Dendritic cell treated with granulocyte-macrophage colony-stimulating factor and Interleukin-4, amounts not matched to agents 40 ng/mL and 50 ng/mL, for 4 days (primary cell): ENCODE data around the gene TBK1.
"Not testable (repeated sequence)": the region's sequence is repeated elsewhere in the genome, so short reads cannot be mapped to it uniquely, and the experiment has no call there.

Experiments used
- H3K27ac Mint-ChIP-seq: one replicate; pipeline ENCODE4 v1.8.0; 2022; ENCODE audit warnings: mild to moderate bottlenecking, mixed read lengths
- H3K27me3 Mint-ChIP-seq: one replicate; pipeline ENCODE4 v1.8.0; 2022; ENCODE audit warnings: mild to moderate bottlenecking, mixed read lengths
- H3K36me3 Mint-ChIP-seq: one replicate; pipeline ENCODE4 v1.8.0; 2022; ENCODE audit warnings: low read depth, mixed read lengths
- H3K4me1 Mint-ChIP-seq: one replicate; pipeline ENCODE4 v1.8.0; 2022; ENCODE audit warnings: low read depth, mixed read lengths
- H3K4me3 Mint-ChIP-seq: one replicate; pipeline ENCODE4 v1.8.0; 2022; ENCODE audit warnings: mild to moderate bottlenecking, moderate library complexity, mixed read lengths
- H3K9me3 Mint-ChIP-seq: one replicate; pipeline ENCODE4 v1.8.0; 2022; ENCODE audit warnings: mixed read lengths
- intact Hi-C: fragments of 100-400 bp; cut with micrococcal nuclease; formaldehyde crosslinking; loops from one replicate; pipeline ENCODE4 v1.15.0; 2022

TBK1 gene

GRCh38 chr12:64526859-64527258 is 74.9 kb downstream of the TBK1 start:
- Mint-ChIP-seq H3K27ac (no peak overlapping the region), H3K9me3 (no peaks in the 10 kb centered on the region), H3K27me3 (no peaks in the 10 kb centered on the region), H3K4me1 (peaks cover 10% of the 10 kb centered on the region), H3K36me3 (no peaks in the 10 kb centered on the region), H3K4me3 (no peak overlapping the region)
- intact Hi-C loops = no loop called here

GRCh38 chr12:64528616-64529015 is 76.7 kb downstream of the TBK1 start:
- Mint-ChIP-seq H3K4me3 (no peak overlapping the region), H3K4me1 (no peaks in the 10 kb centered on the region), H3K36me3 (no peaks in the 10 kb centered on the region), H3K9me3 (no peaks in the 10 kb centered on the region), H3K27me3 (no peaks in the 10 kb centered on the region), H3K27ac (no peak overlapping the region)
- intact Hi-C loops = no loop called here

GRCh38 chr12:64530566-64530965 is 78.6 kb downstream of the TBK1 start:
- Mint-ChIP-seq H3K36me3 (no peaks in the 10 kb centered on the region), H3K27ac (no peak overlapping the region)

GRCh38 chr12:64531665-64532334 is 79.9 kb downstream of the TBK1 start:
- Mint-ChIP-seq H3K27me3 (no peaks in the 10 kb centered on the region), H3K4me1 (no peaks in the 10 kb centered on the region), H3K4me3 (no peak overlapping the region), H3K27ac (no peak overlapping the region), H3K36me3 (no peaks in the 10 kb centered on the region), H3K9me3 (no peaks in the 10 kb centered on the region)
- intact Hi-C loops = no loop called here

More at GRCh38 chr12:64530566-64530965, 78.6 kb downstream of the TBK1 start:
- intact Hi-C loops = no loop called here
- no peaks in the 10 kb centered on the region for H3K9me3 Mint-ChIP-seq
- H3K27me3 Mint-ChIP-seq = no peaks in the 10 kb centered on the region
- no peaks in the 10 kb centered on the region for H3K4me1 Mint-ChIP-seq
- H3K4me3 Mint-ChIP-seq = no peak overlapping the region

GRCh38 chr12:64532734-64533351 is 80.9 kb downstream of the TBK1 start:
- H3K4me1 Mint-ChIP-seq = no peaks in the 10 kb centered on the region
- H3K4me3 Mint-ChIP-seq = no peak overlapping the region
- intact Hi-C loops = no loop called here
- H3K9me3 Mint-ChIP-seq = no peaks in the 10 kb centered on the region
- H3K36me3 Mint-ChIP-seq = no peaks in the 10 kb centered on the region
- H3K27ac Mint-ChIP-seq = no peak overlapping the region
- H3K27me3 Mint-ChIP-seq = no peaks in the 10 kb centered on the region

- intact Hi-C loops = no loop called here
- Mint-ChIP-seq H3K27ac (no peak overlapping the region), H3K4me3 (no peak overlapping the region)
These were observed 82.8 kb downstream of the TBK1 start for GRCh38 chr12:64534672-64535199.

GRCh38 chr12:64538121-64538520 is 86.2 kb downstream of the TBK1 start:
- intact Hi-C loops = no loop called here
- Mint-ChIP-seq H3K9me3 (no peaks in the 10 kb centered on the region), H3K27ac (no peak overlapping the region), H3K4me1 (no peaks in the 10 kb centered on the region), H3K36me3 (no peaks in the 10 kb centered on the region), H3K27me3 (peaks cover 5% of the 10 kb centered on the region), H3K4me3 (no peak overlapping the region)

More at GRCh38 chr12:64534672-64535199, 82.8 kb downstream of the TBK1 start:
- no peaks in the 10 kb centered on the region for H3K27me3 Mint-ChIP-seq
- H3K4me1 Mint-ChIP-seq = no peaks in the 10 kb centered on the region
- H3K36me3 Mint-ChIP-seq = no peaks in the 10 kb centered on the region
- H3K9me3 Mint-ChIP-seq = no peaks in the 10 kb centered on the region

GRCh38 chr12:64542409-64543047 is 90.6 kb downstream of the TBK1 start:
- intact Hi-C loops, H3K36me3 Mint-ChIP-seq, H3K9me3 Mint-ChIP-seq, H3K4me1 Mint-ChIP-seq, H3K27ac Mint-ChIP-seq: not testable (repeated sequence)
- Mint-ChIP-seq H3K27me3 (peaks cover 23% of the 10 kb centered on the region), H3K4me3 (peak overlapping the region; percentile 46)

GRCh38 chr12:64544371-64545080 is 92.6 kb downstream of the TBK1 start:
- H3K9me3 Mint-ChIP-seq = no peaks in the 10 kb centered on the region
- H3K4me1 Mint-ChIP-seq = no peaks in the 10 kb centered on the region
- no peak overlapping the region for H3K4me3 Mint-ChIP-seq
- peaks cover 23% of the 10 kb centered on the region for H3K27me3 Mint-ChIP-seq
- no peaks in the 10 kb centered on the region for H3K36me3 Mint-ChIP-seq
- H3K27ac Mint-ChIP-seq = no peak overlapping the region
- intact Hi-C loops = no loop called here

GRCh38 chr12:64545081-64545382 is 93.1 kb downstream of the TBK1 start:
- Mint-ChIP-seq H3K27me3 (peaks cover 23% of the 10 kb centered on the region), H3K36me3 (no peaks in the 10 kb centered on the region), H3K4me3 (no peak overlapping the region), H3K9me3 (no peaks in the 10 kb centered on the region), H3K27ac (no peak overlapping the region), H3K4me1 (no peaks in the 10 kb centered on the region)
- intact Hi-C loops = no loop called here

- H3K9me3 Mint-ChIP-seq = no peaks in the 10 kb centered on the region
- no peak overlapping the region for H3K4me3 Mint-ChIP-seq
- no peak overlapping the region for H3K27ac Mint-ChIP-seq
- peaks cover 11% of the 10 kb centered on the region for H3K27me3 Mint-ChIP-seq
- no peaks in the 10 kb centered on the region for H3K36me3 Mint-ChIP-seq
- H3K4me1 Mint-ChIP-seq = no peaks in the 10 kb centered on the region
- intact Hi-C loops = loop anchor here (1.0 kb wide), 1 partner anchor 149 kb away; no protein-coding TSS in a partner anchor
These were observed 97.2 kb downstream of the TBK1 start for GRCh38 chr12:64549108-64549507.

GRCh38 chr12:64550755-64551154 is 98.8 kb downstream of the TBK1 start:
- H3K27ac Mint-ChIP-seq = no peak overlapping the region
- H3K4me3 Mint-ChIP-seq = no peak overlapping the region
- peaks cover 6% of the 10 kb centered on the region for H3K27me3 Mint-ChIP-seq
- H3K9me3 Mint-ChIP-seq = no peaks in the 10 kb centered on the region
- H3K4me1 Mint-ChIP-seq = no peaks in the 10 kb centered on the region
- intact Hi-C loops = no loop called here
- no peaks in the 10 kb centered on the region for H3K36me3 Mint-ChIP-seq

- peaks cover 5% of the 10 kb centered on the region for H3K27me3 Mint-ChIP-seq
- no peaks in the 10 kb centered on the region for H3K36me3 Mint-ChIP-seq
- no peak overlapping the region for H3K27ac Mint-ChIP-seq
- no peak overlapping the region for H3K4me3 Mint-ChIP-seq
- H3K9me3 Mint-ChIP-seq = no peaks in the 10 kb centered on the region
- intact Hi-C loops = no loop called here
- no peaks in the 10 kb centered on the region for H3K4me1 Mint-ChIP-seq
These were observed 99.8 kb downstream of the TBK1 start for GRCh38 chr12:64551676-64552075.
